Esophagus muscularis mucosa (tissue), 2 donors: Measurements from ENCODE around the gene FCRL4.

ENCODE experiments used
- EP300 ChIP-seq: sonication (generic); formaldehyde crosslinking; IDR thresholded peaks from one replicate; pipeline ENCODE4 v1.6.1; 2017; ENCODE audit warnings: antibody characterized with exemption
- POLR2A ChIP-seq: fragments of 450-650 bp; IDR thresholded peaks from one replicate; pipeline ENCODE4 v1.6.1; 2017; ENCODE audit warnings: antibody characterized with exemption, moderate library complexity, mild to moderate bottlenecking, low read depth

- TF ChIP-seq POLR2A (no peak), EP300 (no peak)
Observed at GRCh38 chr1:157596384-157596783, 1.5 kb downstream of the FCRL4 start.
